HUES6 (cell line): ENCODE results near the gene TATDN2.
"Not testable (repeated sequence)": the region's sequence is repeated elsewhere in the genome, so short reads cannot be mapped to it uniquely, and the experiment has no call there.

Source experiments
- H3K27ac ChIP-seq: 2 replicates; pipeline ENCODE4 v1.7.0; 2013; ENCODE audit warnings: low read depth, mild to moderate bottlenecking, low read length, inconsistent platforms
- H3K27me3 ChIP-seq: 2 replicates; pipeline ENCODE4 v1.6.1; 2013; ENCODE audit warnings: low read length; ENCODE audit not compliant: control insufficient read depth, insufficient read depth
- H3K36me3 ChIP-seq: 2 replicates; pipeline ENCODE4 v1.6.1; 2013; ENCODE audit warnings: low read length; ENCODE audit not compliant: control insufficient read depth, insufficient read depth
- H3K4me1 ChIP-seq: 2 replicates; pipeline ENCODE4 v1.6.1; 2013; ENCODE audit warnings: low read length; ENCODE audit not compliant: control insufficient read depth, insufficient read depth
- H3K4me3 ChIP-seq: 2 replicates; pipeline ENCODE4 v1.5.1; 2013; ENCODE audit warnings: low read depth, low read length
- H3K9ac ChIP-seq: one replicate; pipeline ENCODE4 v1.6.1; 2013; ENCODE audit warnings: mild to moderate bottlenecking, low read length
- H3K9me3 ChIP-seq: 2 replicates; pipeline ENCODE4 v1.6.1; 2013; ENCODE audit warnings: low read depth, low read length; ENCODE audit not compliant: control insufficient read depth, insufficient read depth

TATDN2 gene

GRCh38 chr3:10272476-10272875, 24.2 kb downstream of the TATDN2 start:
- H3K9me3 ChIP-seq, H3K27me3 ChIP-seq, H3K4me1 ChIP-seq, H3K4me3 ChIP-seq, H3K27ac ChIP-seq, H3K9ac ChIP-seq: not testable (repeated sequence)
- H3K36me3 ChIP-seq = peaks cover 65% of the 10 kb centered on the region

GRCh38 chr3:10272977-10273376, 24.7 kb downstream of the TATDN2 start:
- Histone ChIP-seq H3K4me3 (no peak overlapping the region), H3K9me3 (no peaks in the 10 kb centered on the region), H3K27me3 (no peaks in the 10 kb centered on the region), H3K27ac (no peak overlapping the region), H3K36me3 (peaks cover 69% of the 10 kb centered on the region), H3K4me1 (no peaks in the 10 kb centered on the region), H3K9ac (no peak overlapping the region)

- Histone ChIP-seq H3K27ac (no peak overlapping the region), H3K4me1 (no peaks in the 10 kb centered on the region), H3K4me3 (no peak overlapping the region), H3K27me3 (no peaks in the 10 kb centered on the region), H3K9me3 (no peaks in the 10 kb centered on the region), H3K36me3 (peaks cover 70% of the 10 kb centered on the region), H3K9ac (no peak overlapping the region)
These were observed 25.5 kb downstream of the TATDN2 start for GRCh38 chr3:10273702-10274305.

- Histone ChIP-seq H3K36me3 (peaks cover 70% of the 10 kb centered on the region), H3K4me1 (no peaks in the 10 kb centered on the region), H3K9ac (no peak overlapping the region), H3K27ac (no peak overlapping the region), H3K27me3 (no peaks in the 10 kb centered on the region), H3K9me3 (no peaks in the 10 kb centered on the region), H3K4me3 (no peak overlapping the region)
These were observed 26.3 kb downstream of the TATDN2 start for GRCh38 chr3:10274601-10275000.

- H3K27ac ChIP-seq = no peak overlapping the region
- H3K36me3 ChIP-seq = peaks cover 71% of the 10 kb centered on the region
- no peaks in the 10 kb centered on the region for H3K9me3 ChIP-seq
- no peaks in the 10 kb centered on the region for H3K27me3 ChIP-seq
- H3K4me1 ChIP-seq = no peaks in the 10 kb centered on the region
- no peak overlapping the region for H3K9ac ChIP-seq
- H3K4me3 ChIP-seq = no peak overlapping the region
These were observed 28.9 kb downstream of the TATDN2 start for GRCh38 chr3:10277115-10277625.

- Histone ChIP-seq H3K9ac (no peak overlapping the region), H3K4me3 (no peak overlapping the region), H3K9me3 (no peaks in the 10 kb centered on the region), H3K4me1 (no peaks in the 10 kb centered on the region), H3K36me3 (peaks cover 71% of the 10 kb centered on the region), H3K27ac (no peak overlapping the region), H3K27me3 (no peaks in the 10 kb centered on the region)
These were observed 30.2 kb downstream of the TATDN2 start for GRCh38 chr3:10278501-10278900.

- Histone ChIP-seq H3K4me1 (no peaks in the 10 kb centered on the region), H3K27ac (no peak overlapping the region), H3K4me3 (no peak overlapping the region), H3K27me3 (no peaks in the 10 kb centered on the region), H3K9ac (no peak overlapping the region), H3K9me3 (no peaks in the 10 kb centered on the region), H3K36me3 (peaks cover 71% of the 10 kb centered on the region)
These were observed 31.3 kb downstream of the TATDN2 start for GRCh38 chr3:10279384-10280176.

GRCh38 chr3:10280177-10280529, 31.9 kb downstream of the TATDN2 start:
- Histone ChIP-seq H3K9me3 (no peaks in the 10 kb centered on the region), H3K9ac (no peak overlapping the region), H3K4me3 (no peak overlapping the region), H3K36me3 (peaks cover 71% of the 10 kb centered on the region), H3K27me3 (no peaks in the 10 kb centered on the region), H3K27ac (no peak overlapping the region), H3K4me1 (no peaks in the 10 kb centered on the region)

GRCh38 chr3:10280571-10280970, 32.3 kb downstream of the TATDN2 start:
- Histone ChIP-seq H3K9me3 (no peaks in the 10 kb centered on the region), H3K27me3 (no peaks in the 10 kb centered on the region), H3K36me3 (peaks cover 67% of the 10 kb centered on the region), H3K9ac (no peak overlapping the region), H3K27ac (no peak overlapping the region), H3K4me1 (no peaks in the 10 kb centered on the region), H3K4me3 (no peak overlapping the region)

- H3K36me3 ChIP-seq = peaks cover 63% of the 10 kb centered on the region
- no peak overlapping the region for H3K9ac ChIP-seq
- no peaks in the 10 kb centered on the region for H3K9me3 ChIP-seq
- no peak overlapping the region for H3K4me3 ChIP-seq
- H3K27ac ChIP-seq = no peak overlapping the region
- no peaks in the 10 kb centered on the region for H3K27me3 ChIP-seq
- peaks cover 5% of the 10 kb centered on the region; the same call in 1 of the 2 replicates for H3K4me1 ChIP-seq
These were observed 33.7 kb downstream of the TATDN2 start for GRCh38 chr3:10281951-10282350.

GRCh38 chr3:10283638-10284037, 35.4 kb downstream of the TATDN2 start:
- no peaks in the 10 kb centered on the region for H3K27me3 ChIP-seq
- peaks cover 60% of the 10 kb centered on the region for H3K36me3 ChIP-seq
- no peak overlapping the region for H3K27ac ChIP-seq
- no peak overlapping the region for H3K4me3 ChIP-seq
- H3K4me1 ChIP-seq = peaks cover 11% of the 10 kb centered on the region
- no peaks in the 10 kb centered on the region for H3K9me3 ChIP-seq
- H3K9ac ChIP-seq = no peak overlapping the region
